Epithelial cell of prostate (primary cell): Measurements from ENCODE around the gene LILRA6.
"Not testable (repeated sequence)": the region's sequence is repeated elsewhere in the genome, so short reads cannot be mapped to it uniquely, and the experiment has no call there.

Experiments
- DNase-seq: peaks from one replicate; pipeline ENCODE4 v3.0.0-alpha.2; 2011; ENCODE audit warnings: low read depth, low spot score
- H3K27ac ChIP-seq: fragments of 450-650 bp; 2 replicates; pipeline ENCODE4 v1.5.1; 2017; ENCODE audit warnings: mild to moderate bottlenecking

Gene LILRA6

GRCh38 chr19:54239491-54240371, 2.9 kb downstream of the LILRA6 start:
- DNase-seq, H3K27ac ChIP-seq: not testable (repeated sequence)

- no peak for DNase-seq
- no peak overlapping the region for H3K27ac ChIP-seq
Observed at GRCh38 chr19:54233941-54234340, 8.6 kb downstream of the LILRA6 start.

- H3K27ac ChIP-seq = no peak overlapping the region
- DNase-seq = no peak
Observed at GRCh38 chr19:54231077-54231931, 11.3 kb downstream of the LILRA6 start.

- DNase-seq = no peak
Observed at GRCh38 chr19:54230031-54230430, 12.6 kb downstream of the LILRA6 start.

GRCh38 chr19:54229146-54229545, 13.4 kb downstream of the LILRA6 start:
- H3K27ac ChIP-seq = no peak overlapping the region
- DNase-seq = no peak

More at GRCh38 chr19:54230031-54230430, 12.6 kb downstream of the LILRA6 start:
- H3K27ac ChIP-seq = no peak overlapping the region

- H3K27ac ChIP-seq, DNase-seq: not testable (repeated sequence)
Observed at GRCh38 chr19:54224619-54225018, 18.0 kb downstream of the LILRA6 start.

GRCh38 chr19:54223937-54224281, 18.7 kb downstream of the LILRA6 start:
- DNase-seq, H3K27ac ChIP-seq: not testable (repeated sequence)

GRCh38 chr19:54223277-54223936, 19.2 kb downstream of the LILRA6 start:
- H3K27ac ChIP-seq, DNase-seq: not testable (repeated sequence)

- not testable (repeated sequence) for H3K27ac ChIP-seq, DNase-seq
Observed at GRCh38 chr19:54222474-54223276, 19.9 kb downstream of the LILRA6 start, which contains the start of gene LILRB3. Gene LILRB3 (minus strand): TSS chr19:54223007. CDS start chr19:54222976, 31 bp downstream.

GRCh38 chr19:54221947-54222346, 20.6 kb downstream of the LILRA6 start:
- DNase-seq, H3K27ac ChIP-seq: not testable (repeated sequence)

GRCh38 chr19:54219702-54220101, 22.9 kb downstream of the LILRA6 start:
- H3K27ac ChIP-seq, DNase-seq: not testable (repeated sequence)

- DNase-seq = no peak
- H3K27ac ChIP-seq = no peak overlapping the region
Observed at GRCh38 chr19:54218960-54219661, 23.5 kb downstream of the LILRA6 start.

- no peak for DNase-seq
- H3K27ac ChIP-seq = no peak overlapping the region
Observed at GRCh38 chr19:54218259-54218658, 24.3 kb downstream of the LILRA6 start.

GRCh38 chr19:54217517-54218247, 24.9 kb downstream of the LILRA6 start:
- H3K27ac ChIP-seq, DNase-seq: not testable (repeated sequence)

GRCh38 chr19:54216869-54217268, 25.7 kb downstream of the LILRA6 start:
- DNase-seq = no peak
- no peak overlapping the region for H3K27ac ChIP-seq

GRCh38 chr19:54214734-54215133, 27.9 kb downstream of the LILRA6 start:
- DNase-seq, H3K27ac ChIP-seq: not testable (repeated sequence)

GRCh38 chr19:54214217-54214616, 28.4 kb downstream of the LILRA6 start:
- H3K27ac ChIP-seq, DNase-seq: not testable (repeated sequence)

- H3K27ac ChIP-seq = no peak overlapping the region
- DNase-seq = no peak
Observed at GRCh38 chr19:54211235-54211634, 31.4 kb downstream of the LILRA6 start.
